ENCODE measurements around the gene PHLDA2.
"Not testable (repeated sequence)": the region's sequence is repeated elsewhere in the genome, so short reads cannot be mapped to it uniquely, and the experiment has no call there.

PHLDA2 gene

DNA sequence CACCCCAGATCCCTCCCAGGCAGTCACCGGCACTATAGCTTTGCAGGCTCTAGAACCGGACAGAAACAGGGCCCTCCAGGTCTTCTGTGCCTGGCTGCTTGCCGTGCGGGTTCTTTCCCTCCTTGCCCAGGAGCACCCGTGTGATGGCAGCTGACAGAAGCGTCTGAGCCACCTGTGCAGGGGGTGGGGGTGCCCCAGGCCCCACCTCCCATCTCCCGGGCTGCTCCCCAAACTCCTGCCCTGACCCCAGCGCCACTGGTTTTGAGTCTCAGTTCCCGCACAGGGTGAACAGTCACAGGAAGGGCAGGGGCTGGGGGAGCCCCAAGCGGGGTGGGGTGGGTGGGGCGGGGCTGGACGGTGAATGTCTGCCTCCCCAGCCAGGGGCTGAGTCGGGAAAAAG lies 13.2 kb upstream of the PHLDA2 start:
- CTCF ChIA-PET: interaction anchor here (1.6 kb wide), 1 partner anchor 12 kb away, joined by 6 read pairs; no protein-coding TSS in a partner anchor
- POLR2A ChIA-PET: interaction anchor here (0.8 to 2.5 kb wide), 2 partner anchors 13 kb away, joined by 3 to 10 read pairs; partner anchors contain the start of gene PHLDA2
- TF ChIP-seq CTBP1 (IDR thresholded peaks at IDR 0.05; ENCODE audit: borderline replicate concordance) (no peak), SUZ12 (IDR thresholded peaks at IDR 0.05) (no peak), ZNF384 (IDR thresholded peaks at IDR 0.05) (no peak), FOXM1 (IDR thresholded peaks at IDR 0.05; ENCODE audit: borderline replicate concordance) (no peak), ELF4 (IDR thresholded peaks at IDR 0.05) (no peak), NFRKB (IDR thresholded peaks at IDR 0.05) (no peak), SP1 (IDR thresholded peaks at IDR 0.05) (no peak), PKNOX1 (IDR thresholded peaks at IDR 0.05) (no peak), FOXK2 (IDR thresholded peaks at IDR 0.05) (no peak), ARNT (IDR thresholded peaks at IDR 0.05) (no peak), LEF1 (IDR thresholded peaks at IDR 0.05; ENCODE audit: borderline replicate concordance) (no peak), L3MBTL2 (conservative IDR thresholded peaks at IDR 0.05) (no peak), TARDBP (IDR thresholded peaks at IDR 0.05) (no peak), BHLHE40 (IDR thresholded peaks at IDR 0.05; ENCODE audit: borderline replicate concordance) (no peak), FOXA1 (IDR thresholded peaks at IDR 0.05) (no peak), HDGF (IDR thresholded peaks at IDR 0.05; ENCODE audit: borderline replicate concordance) (no peak)
- no peak for DNase-seq (ENCODE audit: extremely low spot score)

DNA sequence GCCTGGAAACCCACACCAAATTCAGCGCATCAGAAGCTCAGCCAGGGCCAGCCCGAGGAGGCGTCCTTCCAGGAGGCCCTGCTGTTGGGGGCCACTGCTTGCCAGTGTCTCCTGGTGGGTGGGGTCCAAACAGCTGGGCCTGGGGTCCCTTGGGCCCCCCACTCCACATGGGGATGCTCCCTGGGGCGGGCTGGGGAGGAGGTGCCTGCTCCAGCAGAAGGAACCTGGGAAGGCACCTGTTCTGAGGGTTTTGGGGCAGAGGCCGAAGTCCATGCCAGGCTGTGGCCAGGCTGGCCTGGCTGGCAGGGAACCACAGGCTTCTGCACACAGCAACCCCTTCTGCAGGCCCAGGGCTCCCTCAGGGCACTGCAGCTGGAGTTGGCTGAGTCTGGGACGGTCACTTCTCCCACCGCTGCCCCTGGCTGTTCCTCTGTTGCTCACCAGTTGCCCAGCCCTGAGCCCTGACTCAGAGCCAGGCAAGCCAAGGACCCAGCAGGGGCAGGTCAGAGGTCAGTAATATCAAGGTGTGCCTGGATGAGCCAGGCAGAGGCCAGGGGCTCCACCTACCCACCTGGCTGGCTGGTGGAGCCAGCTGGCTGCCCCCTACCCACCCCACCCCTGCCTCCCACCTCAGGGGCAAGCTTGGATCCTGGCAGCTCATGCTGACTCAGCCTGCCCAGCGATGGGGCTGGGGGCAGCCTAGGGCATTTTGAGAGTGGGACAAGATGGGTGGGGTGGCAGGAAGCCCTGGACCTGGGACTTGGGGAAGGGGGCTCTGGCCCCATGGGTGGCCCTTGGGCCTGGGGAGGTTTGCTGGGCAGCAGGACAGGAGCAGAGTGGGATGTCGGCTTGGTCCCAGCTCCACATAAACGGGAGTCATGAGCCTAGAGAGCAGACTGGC lies 12.0 kb upstream of the PHLDA2 start:
- CTCF ChIA-PET: interaction anchor here (1.6 kb wide), 1 partner anchor 11 kb away, joined by 6 read pairs; no protein-coding TSS in a partner anchor
- TF ChIP-seq BHLHE40 (IDR thresholded peaks at IDR 0.05; ENCODE audit: borderline replicate concordance) (no peak), L3MBTL2 (conservative IDR thresholded peaks at IDR 0.05) (no peak), FOXM1 (IDR thresholded peaks at IDR 0.05; ENCODE audit: borderline replicate concordance) (no peak), ZNF384 (IDR thresholded peaks at IDR 0.05) (no peak), ARNT (IDR thresholded peaks at IDR 0.05) (no peak)
- no peak for DNase-seq (ENCODE audit: extremely low spot score)
- POLR2A ChIA-PET: interaction anchor here (2.5 kb wide), 1 partner anchor 11 kb away, joined by 10 read pairs; the partner anchor contains the start of gene PHLDA2

DNA sequence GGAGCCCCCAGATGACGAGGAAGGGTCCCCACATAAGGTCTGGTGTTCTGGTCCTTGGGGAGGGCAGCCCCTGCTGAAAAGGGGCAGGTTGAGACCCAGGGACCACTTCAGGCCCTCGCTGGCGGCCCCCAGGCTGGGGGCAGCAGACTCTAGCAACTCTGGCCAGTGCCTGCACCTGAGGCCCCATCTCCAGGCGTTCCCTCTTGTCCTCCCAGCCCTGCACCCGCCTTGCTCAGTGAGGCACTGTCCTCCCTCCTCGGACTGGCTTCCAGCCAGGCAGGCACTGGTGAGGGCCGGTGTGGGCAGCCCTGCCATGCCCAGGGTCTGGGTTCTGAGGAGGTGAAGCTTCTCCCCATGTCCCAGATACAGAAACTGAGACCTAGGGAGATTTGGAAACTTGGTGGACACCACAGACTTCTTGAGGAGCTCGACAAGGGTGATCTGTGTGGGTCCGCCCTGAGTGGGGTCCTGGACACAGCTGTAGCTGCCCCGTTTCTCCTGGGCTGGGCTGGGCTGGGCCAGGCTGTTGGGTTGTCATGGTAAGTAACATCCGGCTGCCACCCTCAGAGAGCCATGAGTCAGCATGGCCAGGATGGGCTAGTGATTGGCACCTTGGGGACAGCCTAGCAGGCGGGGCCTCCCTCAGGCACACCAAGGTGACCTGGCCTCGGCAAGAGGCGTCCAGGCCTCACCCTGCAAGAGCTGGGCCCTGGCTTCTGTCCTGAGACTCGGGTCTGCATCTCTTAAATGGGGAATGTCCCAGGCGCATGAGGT lies 11.1 kb upstream of the PHLDA2 start:
- POLR2A ChIA-PET: interaction anchor here (2.5 kb wide), 1 partner anchor 10 kb away, joined by 10 read pairs; the partner anchor contains the start of gene PHLDA2
- TF ChIP-seq PKNOX1 (IDR thresholded peaks at IDR 0.05) (no peak), HDGF (IDR thresholded peaks at IDR 0.05; ENCODE audit: borderline replicate concordance) (no peak), ELF4 (IDR thresholded peaks at IDR 0.05) (no peak), FOXM1 (IDR thresholded peaks at IDR 0.05; ENCODE audit: borderline replicate concordance) (no peak), FOXK2 (IDR thresholded peaks at IDR 0.05) (no peak), TARDBP (IDR thresholded peaks at IDR 0.05) (no peak), BHLHE40 (IDR thresholded peaks at IDR 0.05; ENCODE audit: borderline replicate concordance) (no peak), ZNF384 (IDR thresholded peaks at IDR 0.05) (no peak), ARNT (IDR thresholded peaks at IDR 0.05) (no peak), NFRKB (IDR thresholded peaks at IDR 0.05) (no peak), SUZ12 (IDR thresholded peaks at IDR 0.05) (no peak), CTBP1 (IDR thresholded peaks at IDR 0.05; ENCODE audit: borderline replicate concordance) (no peak), FOXA1 (IDR thresholded peaks at IDR 0.05) (no peak), SP1 (IDR thresholded peaks at IDR 0.05) (no peak), L3MBTL2 (conservative IDR thresholded peaks at IDR 0.05) (no peak), LEF1 (IDR thresholded peaks at IDR 0.05; ENCODE audit: borderline replicate concordance) (no peak)
- no peak for DNase-seq (ENCODE audit: extremely low spot score)
- CTCF ChIA-PET: no interaction called here

DNA sequence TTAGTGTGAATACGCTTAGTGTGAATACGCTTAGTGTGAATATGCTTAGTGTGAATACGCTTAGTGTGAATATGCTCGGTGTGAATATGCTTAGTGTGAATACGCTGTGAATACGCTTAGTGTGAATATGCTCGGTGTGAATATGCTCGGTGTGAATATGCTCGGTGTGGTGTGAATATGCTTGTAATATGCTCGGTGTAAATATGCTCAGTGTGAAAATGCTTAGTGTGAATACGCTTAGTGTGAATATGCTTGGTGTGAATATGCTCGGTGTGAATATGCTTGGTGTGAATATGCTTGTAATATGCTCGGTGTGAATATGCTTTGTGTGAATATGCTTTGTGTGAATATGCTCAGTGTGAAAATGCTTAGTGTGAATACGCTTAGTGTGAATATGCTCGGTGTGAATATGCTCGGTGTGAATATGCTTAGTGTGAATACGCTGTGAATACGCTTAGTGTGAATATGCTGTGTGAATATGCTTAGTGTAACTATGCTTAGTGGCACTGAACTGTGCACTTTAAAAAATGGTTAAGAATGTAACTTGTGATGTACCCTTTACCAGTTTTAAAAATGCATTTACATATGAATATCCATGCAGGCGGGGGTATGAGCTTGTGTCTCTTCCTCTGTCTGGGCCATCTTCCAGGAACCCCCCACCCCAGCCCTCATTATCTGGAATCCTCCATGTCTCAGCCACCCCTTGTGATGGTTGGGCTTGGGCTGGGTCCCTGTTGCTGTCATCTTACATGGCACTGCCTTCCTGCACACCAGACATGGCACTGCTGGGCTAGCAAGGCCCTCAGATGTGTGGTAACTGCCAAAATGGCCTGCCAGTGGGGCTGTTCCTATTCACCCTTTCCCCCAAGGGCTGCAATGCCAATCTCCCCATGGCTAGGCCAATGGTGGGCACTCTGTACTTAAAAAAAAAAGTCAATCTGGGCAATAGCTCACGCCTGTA lies 9.5 kb upstream of the PHLDA2 start:
- CTCF ChIA-PET; DNase-seq (ENCODE audit: extremely low spot score); POLR2A ChIA-PET: not testable (repeated sequence)

DNA sequence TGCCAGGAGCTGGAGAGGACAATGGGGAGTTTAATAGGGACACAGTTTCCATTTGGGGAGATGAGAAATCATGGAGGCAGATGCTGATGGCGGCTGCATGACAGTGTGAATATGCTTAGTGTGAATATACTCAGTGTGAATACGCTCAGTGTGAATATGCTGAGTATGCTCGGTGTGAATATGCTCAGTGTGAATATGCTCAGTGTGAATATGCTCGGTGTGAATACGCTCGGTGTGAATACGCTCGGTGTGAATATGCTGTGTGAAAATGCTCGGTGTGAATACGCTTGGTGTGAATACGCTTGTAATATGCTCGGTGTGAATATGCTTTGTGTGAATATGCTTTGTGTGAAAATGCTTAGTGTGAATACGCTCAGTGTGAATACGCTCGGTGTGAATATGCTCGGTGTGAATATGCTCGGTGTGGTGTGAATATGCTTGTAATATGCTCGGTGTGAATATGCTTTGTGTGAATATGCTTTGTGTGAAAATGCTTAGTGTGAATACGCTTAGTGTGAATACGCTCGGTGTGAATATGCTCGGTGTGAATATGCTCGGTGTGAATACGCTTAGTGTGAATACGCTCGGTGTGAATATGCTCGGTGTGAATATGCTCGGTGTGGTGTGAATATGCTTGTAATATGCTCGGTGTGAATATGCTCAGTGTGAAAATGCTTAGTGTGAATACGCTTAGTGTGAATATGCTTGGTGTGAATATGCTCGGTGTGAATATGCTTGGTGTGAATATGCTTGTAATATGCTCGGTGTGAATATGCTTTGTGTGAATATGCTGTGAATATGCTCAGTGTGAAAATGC lies 8.6 kb upstream of the PHLDA2 start:
- CTCF ChIA-PET; DNase-seq (ENCODE audit: extremely low spot score); POLR2A ChIA-PET: not testable (repeated sequence)

Data from HEK293T (cell line).